KG1 (cell line): ENCODE measurements around the gene LRRC72.
"Not testable (repeated sequence)": the region's sequence is repeated elsewhere in the genome, so short reads cannot be mapped to it uniquely, and the experiment has no call there.

Experiments
- DNase-seq: peaks from one replicate; lab custom pipeline; 2025; lab: John Stamatoyannopoulos, UW

Gene LRRC72

DNA sequence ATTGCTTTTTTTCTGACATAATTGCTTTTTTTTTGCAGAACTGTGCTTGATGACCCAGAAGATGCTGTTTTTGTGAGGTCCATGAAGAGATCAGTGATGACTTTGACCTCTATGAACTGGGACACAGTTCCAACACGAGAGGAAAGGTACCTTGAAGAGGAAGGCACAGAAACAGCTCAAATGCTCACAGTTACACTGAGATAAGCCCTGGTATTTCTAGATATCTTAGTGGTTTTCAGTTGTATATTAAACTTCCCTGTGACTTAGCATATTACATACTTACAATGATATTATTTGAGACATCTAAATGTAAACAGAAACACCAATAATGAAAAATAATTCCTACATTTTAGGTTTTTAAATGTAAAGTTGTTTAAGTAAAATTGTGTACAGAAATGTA lies 54.7 kb downstream of the LRRC72 start:
- DNase-seq: no peak

- DNase-seq: no peak
Measured at GRCh38 chr7:16583834-16584233, 57.2 kb downstream of the LRRC72 start.

GRCh38 chr7:16585540-16585939 lies 58.9 kb downstream of the LRRC72 start:
- DNase-seq: no peak

DNA sequence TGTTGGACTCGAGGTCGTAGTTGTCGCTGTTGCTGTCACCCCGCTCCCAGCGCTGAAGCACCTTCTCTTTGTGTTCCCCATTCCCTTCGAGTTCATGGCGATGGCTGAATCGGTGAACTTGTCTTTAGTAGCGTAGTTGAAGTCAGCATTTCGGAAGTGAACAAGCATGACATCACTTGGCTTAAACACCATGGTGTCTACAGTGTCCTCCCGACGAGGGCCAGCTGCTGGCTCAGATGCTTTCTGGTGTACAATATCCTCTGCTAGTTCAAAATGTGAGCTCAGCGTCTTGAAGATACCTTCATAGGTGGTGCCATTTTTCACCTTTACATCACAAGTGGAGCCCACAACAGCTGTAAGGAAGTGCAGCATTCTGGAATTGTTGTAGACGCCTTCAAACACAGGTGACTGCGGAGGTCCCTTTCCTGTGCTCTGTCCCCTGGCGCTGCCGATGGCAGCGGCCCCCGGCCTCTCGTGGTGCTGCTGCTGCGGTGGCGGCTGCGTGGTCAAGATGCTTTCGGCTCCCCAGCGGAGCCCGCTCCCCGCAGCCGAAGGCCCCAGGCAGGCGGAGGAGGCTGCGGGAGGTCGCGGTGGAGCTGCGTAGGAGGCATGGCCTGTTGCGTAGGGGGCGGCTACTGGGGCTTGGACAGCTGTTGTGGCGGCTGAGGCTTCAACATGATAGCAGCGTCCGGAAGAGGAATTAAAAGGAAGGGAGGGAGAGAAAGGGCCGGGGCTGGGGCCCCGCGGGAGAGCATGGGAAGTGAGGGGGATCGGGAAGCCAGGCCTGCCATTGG lies 59.7 kb downstream of the LRRC72 start:
- DNase-seq: no peak

DNA sequence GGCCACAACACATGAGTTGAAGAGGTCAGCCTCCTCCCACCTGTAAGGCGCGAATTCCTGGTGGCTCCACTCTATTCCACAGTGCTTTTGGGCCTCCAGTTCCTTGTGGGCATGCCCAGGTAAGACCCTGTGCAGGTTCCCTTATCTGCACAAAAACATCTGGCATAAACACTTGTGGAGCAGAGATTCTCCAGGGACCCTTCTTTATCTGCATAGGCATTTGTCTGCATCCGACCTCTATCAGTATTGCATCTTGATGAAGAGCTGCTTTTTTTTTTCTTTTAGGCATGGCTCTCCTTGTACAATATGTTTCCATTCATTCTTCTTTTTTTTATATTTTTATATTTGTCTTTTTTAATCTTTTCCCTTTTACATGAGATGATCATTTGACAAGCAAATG lies 60.5 kb downstream of the LRRC72 start:
- no peak for DNase-seq

GRCh38 chr7:16587790-16588189 lies 61.2 kb downstream of the LRRC72 start:
- DNase-seq: no peak

GRCh38 chr7:16589881-16590280 lies 63.3 kb downstream of the LRRC72 start:
- no peak for DNase-seq

GRCh38 chr7:16590424-16590823 lies 63.8 kb downstream of the LRRC72 start:
- no peak for DNase-seq

- no peak for DNase-seq
Measured at GRCh38 chr7:16592395-16592794, 65.8 kb downstream of the LRRC72 start.

DNA sequence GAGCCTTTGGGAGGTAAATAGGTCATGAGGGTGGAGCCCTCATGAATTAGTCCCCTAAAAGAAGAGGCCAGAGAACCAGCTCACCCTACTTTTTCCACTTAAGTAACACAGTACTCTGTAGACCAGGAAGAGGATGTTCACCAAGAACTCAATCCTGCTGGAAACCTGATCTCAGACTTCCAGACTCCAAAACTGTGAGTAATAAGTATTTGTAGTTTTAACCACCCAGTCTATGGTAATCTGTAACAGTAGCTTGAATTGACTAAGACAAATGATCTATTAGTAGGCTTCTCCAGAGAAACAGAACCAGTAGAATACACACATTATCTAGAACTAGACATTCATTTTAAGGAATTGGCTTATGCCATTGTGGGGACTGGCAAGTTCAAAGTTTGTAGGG lies 67.4 kb downstream of the LRRC72 start:
- DNase-seq: no peak

DNA sequence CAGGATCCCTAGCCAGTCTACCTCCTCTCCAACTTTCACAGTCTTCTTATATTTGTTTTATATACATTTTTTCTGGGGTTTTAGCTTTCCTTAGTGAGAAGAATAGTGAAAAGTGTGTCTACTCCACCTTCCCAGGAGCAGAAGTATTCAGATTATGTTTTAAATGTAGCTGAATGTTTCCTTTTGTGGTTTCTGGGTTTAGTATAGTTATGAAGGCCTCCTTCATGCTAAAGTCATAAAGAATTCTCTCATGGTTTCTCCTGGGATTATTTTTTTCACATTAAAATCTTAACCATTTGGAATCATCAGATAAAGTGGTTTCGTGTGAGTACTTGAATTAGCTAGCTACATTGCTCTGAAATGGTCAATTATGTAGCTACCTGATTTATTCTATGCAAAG lies 68.1 kb downstream of the LRRC72 start:
- no peak for DNase-seq

- DNase-seq: not testable (repeated sequence)
Measured at GRCh38 chr7:16595596-16595995, 69.0 kb downstream of the LRRC72 start.

- no peak for DNase-seq
Measured at GRCh38 chr7:16598015-16598414, 71.4 kb downstream of the LRRC72 start.

DNA sequence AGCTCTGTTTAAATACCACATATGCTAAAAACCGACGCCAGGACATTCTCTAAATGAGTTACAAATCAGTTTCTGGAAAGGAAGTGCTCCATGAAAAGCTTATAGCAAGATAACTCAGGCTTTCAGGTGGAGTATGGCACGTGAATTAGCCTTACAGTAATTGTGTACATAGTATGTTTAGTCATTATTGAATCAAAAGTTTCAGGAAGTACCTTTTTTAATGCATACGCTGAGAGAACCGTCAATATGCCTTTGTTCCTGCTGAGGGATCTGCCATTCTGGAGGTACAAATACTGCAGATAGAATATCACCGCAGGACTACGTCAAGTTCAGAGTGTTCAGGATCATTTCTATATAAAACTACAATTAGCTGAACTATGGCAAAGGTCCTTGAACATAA lies 73.2 kb downstream of the LRRC72 start:
- no peak for DNase-seq

DNA sequence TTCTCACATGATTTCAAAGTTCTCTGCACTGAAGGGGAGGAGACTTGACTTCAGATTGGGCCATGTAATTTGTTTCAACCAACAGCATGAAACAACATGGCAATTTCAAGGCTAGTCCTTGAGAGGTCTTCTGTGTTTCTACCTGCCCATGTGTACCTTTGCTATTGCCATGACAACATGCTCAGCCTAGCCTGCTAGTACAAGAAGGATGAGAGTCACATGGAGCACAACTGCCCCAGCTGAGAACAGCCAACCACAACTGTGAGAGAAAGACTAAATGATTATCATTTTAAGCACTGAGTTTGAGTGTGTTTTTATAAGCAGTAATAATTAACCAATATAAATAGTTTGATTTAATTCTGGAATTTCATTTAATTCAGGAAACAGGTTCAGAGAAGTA lies 77.0 kb downstream of the LRRC72 start:
- DNase-seq: no peak

DNA sequence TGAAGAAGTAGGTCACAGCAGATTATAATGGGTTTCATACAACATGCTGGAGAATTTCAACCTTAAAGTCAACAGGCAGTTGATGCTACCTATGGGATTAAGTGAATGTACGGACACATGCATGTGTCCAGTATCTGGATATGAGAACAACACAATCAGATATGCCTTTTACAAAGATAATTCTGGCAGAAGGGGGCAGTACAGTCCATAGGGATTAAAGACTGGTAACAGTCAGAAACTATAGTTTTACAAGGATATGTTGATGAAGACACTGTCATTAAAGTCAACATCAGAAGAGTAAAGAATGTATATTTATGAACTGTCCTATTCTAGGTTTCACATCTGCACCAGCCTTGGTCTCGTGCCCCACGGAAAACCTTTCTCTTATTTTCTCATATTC lies 77.4 kb downstream of the LRRC72 start:
- no peak for DNase-seq

- DNase-seq: no peak
Measured at GRCh38 chr7:16606704-16607103, 80.1 kb downstream of the LRRC72 start.

DNA sequence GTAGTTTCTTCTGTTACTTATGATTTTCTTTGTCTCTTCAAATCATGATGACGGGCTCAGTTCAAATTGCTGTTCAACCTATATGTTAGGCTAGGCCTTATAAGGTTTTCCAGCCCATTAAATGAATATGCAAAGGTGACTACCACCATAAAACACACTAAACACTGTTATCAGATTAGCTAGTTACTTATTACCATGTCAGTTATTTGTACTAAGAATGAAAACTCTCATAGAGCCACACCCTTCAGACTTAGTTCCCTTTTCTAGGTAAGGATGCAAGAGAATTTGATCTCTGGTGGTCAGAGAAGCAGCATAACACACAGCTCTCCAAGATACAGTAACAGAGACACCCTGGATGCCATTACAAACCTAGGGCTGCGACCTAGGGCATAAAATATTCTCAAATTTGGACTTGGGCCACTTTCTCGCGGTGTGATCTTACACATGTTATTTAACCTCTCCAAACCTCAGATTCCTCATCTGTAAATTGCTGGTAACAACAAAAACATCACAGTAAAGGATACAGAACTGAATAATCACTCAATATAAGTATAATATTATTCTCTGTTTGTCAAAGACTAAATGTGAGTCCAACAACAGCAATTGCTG lies 83.3 kb downstream of the LRRC72 start:
- no peak for DNase-seq

DNA sequence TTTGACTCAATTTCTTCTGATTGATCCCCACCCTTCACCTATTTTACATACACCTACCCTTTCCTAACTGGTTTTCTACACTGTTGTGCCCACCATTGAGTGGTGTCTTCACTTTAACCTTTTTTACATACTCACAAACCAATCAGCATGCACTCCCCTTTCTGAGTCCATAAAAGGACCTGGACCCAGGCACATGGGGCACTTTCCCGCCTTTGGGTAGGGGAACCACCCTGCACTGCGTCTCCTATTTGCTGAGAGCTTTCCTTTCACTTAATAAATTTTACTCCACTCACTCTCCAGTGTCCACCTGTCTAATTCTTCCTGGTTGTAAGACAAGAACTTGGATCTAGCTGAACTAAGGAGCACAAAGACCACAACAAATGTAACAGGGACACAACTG lies 85.1 kb downstream of the LRRC72 start:
- no peak for DNase-seq

GRCh38 chr7:16615228-16615627 lies 88.6 kb downstream of the LRRC72 start:
- no peak for DNase-seq

GRCh38 chr7:16616122-16616521 lies 89.5 kb downstream of the LRRC72 start:
- DNase-seq: no peak

- DNase-seq: no peak
Measured at GRCh38 chr7:16616542-16616941, 89.9 kb downstream of the LRRC72 start.

DNA sequence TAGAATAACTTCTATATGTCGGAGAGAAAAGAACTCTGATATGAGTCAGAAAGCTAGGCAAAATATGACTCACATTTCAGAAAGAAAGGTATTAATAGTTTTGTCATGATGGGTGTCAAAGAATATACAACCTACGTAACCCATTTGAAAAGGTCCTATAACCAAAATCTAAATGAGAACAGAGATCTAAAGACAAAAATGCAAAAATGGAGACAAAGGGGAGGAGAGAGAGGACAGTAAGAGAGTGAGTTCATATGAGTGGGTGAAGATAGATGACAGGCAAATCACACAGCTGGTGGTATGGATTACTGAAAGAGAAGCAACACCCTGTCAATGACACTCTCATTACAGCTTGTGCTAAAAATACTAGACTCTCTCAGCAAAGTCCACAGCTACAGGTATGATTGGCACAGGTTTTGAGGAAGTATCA lies 93.4 kb downstream of the LRRC72 start:
- DNase-seq: no peak

- DNase-seq: no peak
Measured at GRCh38 chr7:16626388-16626787, 99.8 kb downstream of the LRRC72 start.
